ENCODE measurements around the gene LYSMD1. TPM values are rescaled to one million over a fixed set of nuclear protein-coding genes. Genes with fewer than 3 reads are reported as not detected.
A peak's percentile ranks its signal among the peaks of the same experiment; 100 is the strongest.

LYSMD1 gene
- total RNA-seq, 1 experiment from 2014 or later, result 6.3 TPM

DNA sequence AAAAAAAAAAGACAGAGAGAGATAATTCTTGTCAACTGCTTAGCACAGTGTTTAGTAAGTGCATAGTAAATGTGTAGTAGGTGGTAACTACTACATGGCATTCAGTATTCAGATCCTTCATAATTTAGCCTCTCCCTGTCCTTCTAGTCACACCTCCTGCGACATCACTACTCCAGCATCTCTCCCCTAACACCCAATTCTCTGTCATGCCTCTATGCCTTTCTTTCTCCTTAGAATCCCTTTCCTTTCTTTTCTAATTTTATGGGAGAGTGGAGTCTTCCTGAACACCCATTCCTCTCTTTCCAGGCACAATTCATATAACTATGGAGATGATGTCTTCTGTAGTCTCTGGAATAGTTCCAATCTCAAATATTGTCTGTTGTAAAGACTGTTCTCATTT is 28.2 kb upstream of the LYSMD1 start:
- no TSS peak for BruUV-seq (replicated peaks)
- no peak for ATAC-seq
- Histone ChIP-seq H3K9ac (ENCODE audit: low read length) (peak overlapping the region; percentile 76; the same call in 1 of the 2 replicates), H3F3A (ENCODE audit: low read length, unreplicated experiment) (peaks cover 11% of the 10 kb centered on the region), H3K27me3 (ENCODE audit: low read length) (no peaks in the 10 kb centered on the region), H3K4me3 (ENCODE audit: low read length) (peak overlapping the region; percentile 69), H3K27ac (ENCODE audit: low read length) (0 out of 2 replicates have a peak overlapping the region, but pooled peaks have one; percentile 12), H4K20me1 (ENCODE audit: low read length) (no peaks in the 10 kb centered on the region), H3K36me3 (ENCODE audit: low read depth, low read length) (no peaks in the 10 kb centered on the region), H3K4me1 (ENCODE audit: insufficient read depth, low read length) (peaks cover 34% of the 10 kb centered on the region), H2AFZ (ENCODE audit: low read length) (no peak overlapping the region), H3K79me2 (ENCODE audit: low read length) (peaks cover 33% of the 10 kb centered on the region), H3K9me3 (ENCODE audit: low read length) (no peaks in the 10 kb centered on the region), H3K9me2 (replicated peaks; ENCODE audit: low read length) (no peaks in the 10 kb centered on the region), H3K4me2 (ENCODE audit: low read length) (peak overlapping the region; percentile 89)
- TF ChIP-seq EZH2 (IDR thresholded peaks at IDR 0.05; ENCODE audit: low read length, unreplicated experiment), result no peak
- TF ChIP-seq, protein P1, sequence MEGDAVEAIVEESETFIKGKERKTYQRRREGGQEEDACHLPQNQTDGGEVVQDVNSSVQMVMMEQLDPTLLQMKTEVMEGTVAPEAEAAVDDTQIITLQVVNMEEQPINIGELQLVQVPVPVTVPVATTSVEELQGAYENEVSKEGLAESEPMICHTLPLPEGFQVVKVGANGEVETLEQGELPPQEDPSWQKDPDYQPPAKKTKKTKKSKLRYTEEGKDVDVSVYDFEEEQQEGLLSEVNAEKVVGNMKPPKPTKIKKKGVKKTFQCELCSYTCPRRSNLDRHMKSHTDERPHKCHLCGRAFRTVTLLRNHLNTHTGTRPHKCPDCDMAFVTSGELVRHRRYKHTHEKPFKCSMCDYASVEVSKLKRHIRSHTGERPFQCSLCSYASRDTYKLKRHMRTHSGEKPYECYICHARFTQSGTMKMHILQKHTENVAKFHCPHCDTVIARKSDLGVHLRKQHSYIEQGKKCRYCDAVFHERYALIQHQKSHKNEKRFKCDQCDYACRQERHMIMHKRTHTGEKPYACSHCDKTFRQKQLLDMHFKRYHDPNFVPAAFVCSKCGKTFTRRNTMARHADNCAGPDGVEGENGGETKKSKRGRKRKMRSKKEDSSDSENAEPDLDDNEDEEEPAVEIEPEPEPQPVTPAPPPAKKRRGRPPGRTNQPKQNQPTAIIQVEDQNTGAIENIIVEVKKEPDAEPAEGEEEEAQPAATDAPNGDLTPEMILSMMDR (conservative IDR thresholded peaks at IDR 0.05; ENCODE audit: low read depth, low read length), result no peak
- intact Hi-C loops (cut with micrococcal nuclease), result loop anchor here (10.0 kb wide), 1 partner anchor 351 kb away; the partner anchor contains the start of gene TUFT1
- POLR2A ChIA-PET (ENCODE audit: unreplicated experiment), result no interaction called here
- CTCF ChIA-PET, result no interaction called here
- DNase-seq, result no peak

DNA sequence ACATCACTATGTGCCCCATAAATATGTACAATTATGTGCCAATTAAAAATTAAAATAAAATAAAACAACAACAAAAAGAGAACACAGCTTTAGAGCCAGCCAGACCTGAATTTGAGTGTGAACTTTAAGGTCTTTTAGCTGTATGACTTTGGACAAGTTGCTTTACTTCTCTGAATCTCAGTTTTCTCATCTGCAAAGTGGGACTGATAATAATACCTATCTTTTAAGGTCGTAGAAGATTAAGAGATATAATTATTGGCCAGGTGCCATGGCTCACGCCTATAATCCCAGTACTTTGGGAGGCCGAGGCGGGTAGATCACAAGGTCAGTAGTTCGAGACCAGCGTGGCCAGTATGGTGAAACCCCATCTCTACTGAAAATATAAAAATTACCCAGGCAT is 27.6 kb upstream of the LYSMD1 start:
- intact Hi-C loops (cut with micrococcal nuclease), result loop anchor here (10.0 kb wide), 1 partner anchor 351 kb away; the partner anchor contains the start of gene TUFT1
- ATAC-seq, result no peak
- no peak overlapping the region for H3K9ac ChIP-seq (ENCODE audit: low read length)
- no peaks in the 10 kb centered on the region for H3K9me3 ChIP-seq (ENCODE audit: low read length)
- H3K27me3 ChIP-seq (ENCODE audit: low read length), result no peaks in the 10 kb centered on the region
- no peak overlapping the region for H3K4me2 ChIP-seq (ENCODE audit: low read length)
- no peaks in the 10 kb centered on the region for H4K20me1 ChIP-seq (ENCODE audit: low read length)
- H3K4me1 ChIP-seq (ENCODE audit: insufficient read depth, low read length), result peaks cover 40% of the 10 kb centered on the region
- H3K79me2 ChIP-seq (ENCODE audit: low read length), result peaks cover 33% of the 10 kb centered on the region
- H3K4me3 ChIP-seq (ENCODE audit: low read length), result no peak overlapping the region
- H3K9me2 ChIP-seq (replicated peaks; ENCODE audit: low read length), result no peaks in the 10 kb centered on the region
- TF ChIP-seq, protein P1 (conservative IDR thresholded peaks at IDR 0.05; ENCODE audit: low read depth, low read length), result no peak
- no peak for TF ChIP-seq EZH2phosphoT487 (IDR thresholded peaks at IDR 0.05; ENCODE audit: borderline replicate concordance, low read length)
- TF ChIP-seq EZH2 (IDR thresholded peaks at IDR 0.05; ENCODE audit: low read length, unreplicated experiment), result no peak
- H3K36me3 ChIP-seq (ENCODE audit: low read depth, low read length), result no peaks in the 10 kb centered on the region
- no peak overlapping the region for H2AFZ ChIP-seq (ENCODE audit: low read length)
- H3K27ac ChIP-seq (ENCODE audit: low read length), result no peak overlapping the region
- DNase-seq, result no peak
- CTCF ChIA-PET, result no interaction called here
- no TSS peak for BruUV-seq (replicated peaks)
- POLR2A ChIA-PET (ENCODE audit: unreplicated experiment), result interaction anchor here (0.6 kb wide), 2 partner anchors 36 to 186 kb away, joined by 4 to 5 read pairs; no protein-coding TSS in a partner anchor
- peaks cover 11% of the 10 kb centered on the region for H3F3A ChIP-seq (ENCODE audit: low read length, unreplicated experiment)

- Histone ChIP-seq H2AFZ (ENCODE audit: low read length) (no peak overlapping the region), H3K27me3 (ENCODE audit: low read length) (no peaks in the 10 kb centered on the region), H3K36me3 (ENCODE audit: low read depth, low read length) (no peaks in the 10 kb centered on the region), H3K4me1 (ENCODE audit: insufficient read depth, low read length) (peaks cover 30% of the 10 kb centered on the region), H3K9me3 (ENCODE audit: low read length) (no peaks in the 10 kb centered on the region), H3K4me3 (ENCODE audit: low read length) (no peak overlapping the region), H3K79me2 (ENCODE audit: low read length) (peaks cover 43% of the 10 kb centered on the region), H3K4me2 (ENCODE audit: low read length) (no peak overlapping the region), H4K20me1 (ENCODE audit: low read length) (no peaks in the 10 kb centered on the region), H3K9me2 (replicated peaks; ENCODE audit: low read length) (no peaks in the 10 kb centered on the region), H3F3A (ENCODE audit: low read length, unreplicated experiment) (peaks cover 11% of the 10 kb centered on the region), H3K9ac (ENCODE audit: low read length) (no peak overlapping the region), H3K27ac (ENCODE audit: low read length) (no peak overlapping the region)
- TF ChIP-seq EZH2 (IDR thresholded peaks at IDR 0.05; ENCODE audit: low read length, unreplicated experiment) (no peak), EZH2phosphoT487 (IDR thresholded peaks at IDR 0.05; ENCODE audit: borderline replicate concordance, low read length) (no peak)
- TF ChIP-seq, protein P1 (conservative IDR thresholded peaks at IDR 0.05; ENCODE audit: low read depth, low read length), result no peak
- intact Hi-C loops (cut with micrococcal nuclease), result loop anchor here (10.0 kb wide), 1 partner anchor 353 kb away; the partner anchor contains the start of gene TUFT1
- ATAC-seq (no peak), DNase-seq (no peak)
- BruUV-seq (replicated peaks), result no TSS peak
- POLR2A ChIA-PET (ENCODE audit: unreplicated experiment), result no interaction called here
- CTCF ChIA-PET, result no interaction called here
Measured at GRCh38 chr1:151192047-151192446, 26.3 kb upstream of the LYSMD1 start.
